HepG2 (cell line): ENCODE data around the gene DYRK1B. TPM values are rescaled to one million over a fixed set of nuclear protein-coding genes. Genes with fewer than 3 reads are reported as not detected.

Experiments
- AGO2 ChIP-seq: fragments of 200-400 bp; formaldehyde crosslinking; optimal IDR thresholded peaks from 2 replicates; pipeline ENCODE3; 2017; ENCODE audit warnings: mild to moderate bottlenecking, low read depth, low read length, moderate library complexity
- CAMTA2 ChIP-seq: sonication (generic); formaldehyde crosslinking; IDR thresholded peaks from 2 replicates; pipeline ENCODE4 v1.4.0; 2020; ENCODE audit warnings: mild to moderate bottlenecking, missing genetic modification reagents, borderline replicate concordance
- DDIT3 ChIP-seq: sonication (generic); formaldehyde crosslinking; IDR thresholded peaks from 2 replicates; pipeline ENCODE4 v1.4.0; 2020; ENCODE audit warnings: mild to moderate bottlenecking, missing genetic modification reagents
- DPF2 ChIP-seq: sonication (generic); formaldehyde crosslinking; IDR thresholded peaks from 2 replicates; pipeline ENCODE4 v1.4.0; 2020; ENCODE audit warnings: mild to moderate bottlenecking, low read depth, missing genetic modification reagents, borderline replicate concordance
- E2F2 ChIP-seq: sonication (generic); formaldehyde crosslinking; IDR thresholded peaks from 2 replicates; pipeline ENCODE4 v1.4.0; 2020; ENCODE audit warnings: missing genetic modification reagents, borderline replicate concordance
- HNF4G ChIP-seq, 2 experiments: sonication (generic) in 1 of 2; formaldehyde crosslinking in 1 of 2; IDR thresholded peaks; 2 replicates each; pipeline versions ENCODE4 v1.4.0 to v1.6.1; 2011 to 2020; ENCODE audit warnings: borderline replicate concordance in 2 of 2, low read depth in 2 of 2, mild to moderate bottlenecking in 2 of 2, low read length in 1 of 2, missing genetic modification reagents in 1 of 2, moderate library complexity in 1 of 2
- IRF1 ChIP-seq: sonication (generic); formaldehyde crosslinking; IDR thresholded peaks from 2 replicates; pipeline ENCODE4 v1.4.0; 2020; ENCODE audit warnings: low read depth, mild to moderate bottlenecking, missing genetic modification reagents
- MED13 ChIP-seq: sonication (generic); formaldehyde crosslinking; IDR thresholded peaks from 2 replicates; pipeline ENCODE4 v1.5.0; 2020; ENCODE audit warnings: missing genetic modification reagents
- SATB2 ChIP-seq: sonication (generic); formaldehyde crosslinking; IDR thresholded peaks from 2 replicates; pipeline ENCODE4 v1.5.0; 2020; ENCODE audit warnings: missing genetic modification reagents
- ZBTB38 ChIP-seq: sonication (generic); formaldehyde crosslinking; IDR thresholded peaks from 2 replicates; pipeline ENCODE4 v1.5.1; 2020; ENCODE audit warnings: mild to moderate bottlenecking, missing genetic modification reagents
- ZNF460 ChIP-seq: sonication (generic); formaldehyde crosslinking; IDR thresholded peaks from 2 replicates; pipeline ENCODE4 v1.5.1; 2020; ENCODE audit warnings: missing genetic modification reagents, mild to moderate bottlenecking, borderline replicate concordance
- ZNF674 ChIP-seq: sonication (generic); formaldehyde crosslinking; IDR thresholded peaks from 2 replicates; pipeline ENCODE4 v1.5.0; 2020; ENCODE audit warnings: low read depth, mild to moderate bottlenecking, missing genetic modification reagents
- ZNF850 ChIP-seq: sonication (generic); formaldehyde crosslinking; conservative IDR thresholded peaks from 2 replicates; pipeline ENCODE4 v1.9.0; 2021; ENCODE audit warnings: mild to moderate bottlenecking, missing genetic modification reagents
- polyA plus RNA-seq, 8 experiments: library from polyadenylated mRNA; depleted of rRNA in 3 of 8; stranded (reverse) in 7 of 8; unstranded in 1 of 8; fragments of >200 nt; fragmentation: Illumina TruSeq in 4 of 8; extraction: Trizol in 4 of 8; gene quantifications; 2 replicates each; pipeline versions ENCODE4 v1.2.1 to v1.2.3, GENCODE V29; 2011 to 2016; ENCODE audit warnings: low read depth in 4 of 8, missing spikeins in 1 of 8, mixed read lengths in 1 of 8; ENCODE audit not compliant: insufficient read depth in 1 of 8
- total RNA-seq, 5 experiments: library from RNA; depleted of rRNA; stranded (reverse); fragments of >200 nt; fragmentation: Illumina TruSeq; extraction: Trizol; gene quantifications; 2 replicates each; pipeline ENCODE4 v1.2.3, GENCODE V29; 2016; ENCODE audit warnings: low read depth in 1 of 5
- TF ChIP-seq, protein P1 (sequence below): sonication (generic); formaldehyde crosslinking; IDR thresholded peaks from 2 replicates; pipeline ENCODE4 v1.4.0; 2020; ENCODE audit warnings: missing genetic modification reagents
- TF ChIP-seq, protein P2 (sequence below): sonication (generic); formaldehyde crosslinking; IDR thresholded peaks from 2 replicates; pipeline ENCODE4 v1.4.0; 2020; ENCODE audit warnings: missing genetic modification reagents, low read depth, mild to moderate bottlenecking, borderline replicate concordance
- TF ChIP-seq, protein P3 (sequence below): sonication (generic); formaldehyde crosslinking; IDR thresholded peaks from 2 replicates; pipeline ENCODE4 v1.8.1; 2023; ENCODE audit warnings: mild to moderate bottlenecking, missing genetic modification reagents

DYRK1B gene
- total and polyA plus RNA-seq, 2 of the 13 experiments (the other 11 are each of a cell fraction or from before 2014, with no cell fraction given): 0.82 to 1.3 TPM

DNA sequence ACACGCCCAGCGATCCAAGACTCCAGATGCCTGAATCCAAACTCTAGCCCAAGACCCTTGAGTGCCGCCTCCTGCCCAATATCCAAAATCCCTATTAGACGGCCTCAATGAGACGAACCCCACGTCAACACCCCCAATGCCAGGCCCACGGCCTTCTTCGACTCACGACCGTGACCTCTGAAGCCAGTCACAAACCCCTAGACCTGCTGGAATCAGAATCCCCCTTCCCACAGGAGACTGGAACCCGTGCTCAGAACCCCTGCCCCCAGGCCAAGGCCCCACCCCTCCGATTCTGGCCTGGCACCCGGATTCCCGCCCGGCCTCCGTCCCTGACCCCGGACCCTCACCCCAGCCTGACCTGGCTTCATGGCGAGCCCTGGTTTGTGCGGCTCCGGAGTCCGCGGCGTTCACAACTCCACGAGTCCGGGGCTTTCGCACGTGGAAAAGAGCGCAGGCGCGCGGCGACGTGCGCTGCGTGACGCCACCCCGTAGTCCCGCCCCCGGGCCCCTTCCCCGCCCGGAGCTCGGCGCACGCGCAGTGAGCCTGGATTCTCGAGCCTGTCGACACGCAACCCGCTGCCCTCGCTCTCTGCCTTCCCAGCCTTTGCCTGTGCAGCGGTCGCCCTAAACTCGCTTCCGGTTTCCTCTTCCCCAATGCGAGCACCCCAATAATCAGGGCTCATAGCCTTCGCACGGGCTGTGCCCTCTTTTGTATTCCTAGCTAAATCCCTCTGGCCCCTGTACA is 12.1 kb upstream of the DYRK1B start, which contains the start of gene FBL (continued):
- TF ChIP-seq HNF4G (IDR thresholded peaks at IDR 0.05; ENCODE audit: borderline replicate concordance, low read depth, low read length) (no peak), HNF4G (CRISPR knock-in tag; IDR thresholded peaks at IDR 0.05; ENCODE audit: borderline replicate concordance, low read depth) (no peak), SATB2 (no peak), MED13 (CRISPR knock-in tag) (peak; percentile 65), DDIT3 (CRISPR knock-in tag) (no peak), IRF1 (CRISPR knock-in tag) (no peak), ZNF674 (CRISPR knock-in tag) (no peak), E2F2 (CRISPR knock-in tag) (no peak; the same call in 1 of the 2 replicates), ZBTB38 (peak; percentile 40; the same call in 1 of the 2 replicates), CAMTA2 (CRISPR knock-in tag) (no peak), ZNF460 (CRISPR knock-in tag) (no peak), ZNF850 (no peak), DPF2 (CRISPR knock-in tag) (no peak), AGO2 (no peak)
- TF ChIP-seq, protein P1, sequence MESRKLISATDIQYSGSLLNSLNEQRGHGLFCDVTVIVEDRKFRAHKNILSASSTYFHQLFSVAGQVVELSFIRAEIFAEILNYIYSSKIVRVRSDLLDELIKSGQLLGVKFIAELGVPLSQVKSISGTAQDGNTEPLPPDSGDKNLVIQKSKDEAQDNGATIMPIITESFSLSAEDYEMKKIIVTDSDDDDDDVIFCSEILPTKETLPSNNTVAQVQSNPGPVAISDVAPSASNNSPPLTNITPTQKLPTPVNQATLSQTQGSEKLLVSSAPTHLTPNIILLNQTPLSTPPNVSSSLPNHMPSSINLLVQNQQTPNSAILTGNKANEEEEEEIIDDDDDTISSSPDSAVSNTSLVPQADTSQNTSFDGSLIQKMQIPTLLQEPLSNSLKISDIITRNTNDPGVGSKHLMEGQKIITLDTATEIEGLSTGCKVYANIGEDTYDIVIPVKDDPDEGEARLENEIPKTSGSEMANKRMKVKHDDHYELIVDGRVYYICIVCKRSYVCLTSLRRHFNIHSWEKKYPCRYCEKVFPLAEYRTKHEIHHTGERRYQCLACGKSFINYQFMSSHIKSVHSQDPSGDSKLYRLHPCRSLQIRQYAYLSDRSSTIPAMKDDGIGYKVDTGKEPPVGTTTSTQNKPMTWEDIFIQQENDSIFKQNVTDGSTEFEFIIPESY (CRISPR knock-in tag): no peak
- TF ChIP-seq, protein P2, sequence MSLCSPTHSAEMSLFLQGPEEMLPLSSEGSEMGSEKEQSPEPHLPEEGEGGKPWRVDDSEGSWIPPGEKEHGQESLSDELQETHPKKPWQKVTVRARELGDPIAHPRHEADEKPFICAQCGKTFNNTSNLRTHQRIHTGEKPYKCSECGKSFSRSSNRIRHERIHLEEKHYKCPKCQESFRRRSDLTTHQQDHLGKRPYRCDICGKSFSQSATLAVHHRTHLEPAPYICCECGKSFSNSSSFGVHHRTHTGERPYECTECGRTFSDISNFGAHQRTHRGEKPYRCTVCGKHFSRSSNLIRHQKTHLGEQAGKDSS (CRISPR knock-in tag): no peak
- TF ChIP-seq, protein P3, sequence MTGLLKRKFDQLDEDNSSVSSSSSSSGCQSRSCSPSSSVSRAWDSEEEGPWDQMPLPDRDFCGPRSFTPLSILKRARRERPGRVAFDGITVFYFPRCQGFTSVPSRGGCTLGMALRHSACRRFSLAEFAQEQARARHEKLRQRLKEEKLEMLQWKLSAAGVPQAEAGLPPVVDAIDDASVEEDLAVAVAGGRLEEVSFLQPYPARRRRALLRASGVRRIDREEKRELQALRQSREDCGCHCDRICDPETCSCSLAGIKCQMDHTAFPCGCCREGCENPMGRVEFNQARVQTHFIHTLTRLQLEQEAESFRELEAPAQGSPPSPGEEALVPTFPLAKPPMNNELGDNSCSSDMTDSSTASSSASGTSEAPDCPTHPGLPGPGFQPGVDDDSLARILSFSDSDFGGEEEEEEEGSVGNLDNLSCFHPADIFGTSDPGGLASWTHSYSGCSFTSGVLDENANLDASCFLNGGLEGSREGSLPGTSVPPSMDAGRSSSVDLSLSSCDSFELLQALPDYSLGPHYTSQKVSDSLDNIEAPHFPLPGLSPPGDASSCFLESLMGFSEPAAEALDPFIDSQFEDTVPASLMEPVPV: no peak
